Astrocyte (in vitro differentiated cells and primary cell): Measurements from ENCODE around the gene PRKCB. TPM values are rescaled to one million over a fixed set of nuclear protein-coding genes. Genes with fewer than 3 reads are reported as not detected.

Experiments
- DNase-seq: peaks from one replicate; pipeline ENCODE4 v3.0.0-alpha.2; 2010; ENCODE audit warnings: low read depth
- FAIRE-seq: peaks from 2 replicates; lab custom pipeline; 2011; peaks lifted over from hg19 to GRCh38; lab: Jason Lieb, UNC
- H2AFZ ChIP-seq: 2 replicates; pipeline ENCODE4 v1.6.0; 2012; ENCODE audit warnings: low read depth, low read length, inconsistent platforms
- H3K27ac ChIP-seq: 2 replicates; pipeline ENCODE4 v1.5.1; 2011; ENCODE audit warnings: low read depth, low read length, inconsistent platforms
- H3K27me3 ChIP-seq: 2 replicates; pipeline ENCODE4 v1.6.0; 2011; ENCODE audit warnings: low read length, inconsistent platforms; ENCODE audit not compliant: insufficient read depth
- H3K36me3 ChIP-seq: 2 replicates; pipeline ENCODE4 v1.5.1; 2011; ENCODE audit warnings: low read length, inconsistent platforms; ENCODE audit not compliant: insufficient read depth
- H3K4me1 ChIP-seq: 2 replicates; pipeline ENCODE4 v1.5.1; 2011; ENCODE audit warnings: low read length, inconsistent platforms; ENCODE audit not compliant: insufficient read depth
- H3K4me2 ChIP-seq: 2 replicates; pipeline ENCODE4 v1.6.0; 2012; ENCODE audit warnings: low read length, inconsistent platforms
- H3K4me3 ChIP-seq: 2 replicates; pipeline ENCODE4 v1.5.1; 2011; ENCODE audit warnings: low read depth, mild to moderate bottlenecking, low read length, inconsistent platforms; ENCODE audit not compliant: insufficient read depth
- H3K79me2 ChIP-seq: 2 replicates; pipeline ENCODE4 v1.6.0; 2012; ENCODE audit warnings: mild to moderate bottlenecking, low read length, inconsistent platforms; ENCODE audit not compliant: insufficient read depth
- H3K9ac ChIP-seq: 2 replicates; pipeline ENCODE4 v1.6.0; 2012; ENCODE audit warnings: mild to moderate bottlenecking, low read length, inconsistent platforms
- H3K9me3 ChIP-seq: 2 replicates; pipeline ENCODE4 v1.5.1; 2012; ENCODE audit warnings: low read depth, mild to moderate bottlenecking, low read length, inconsistent platforms; ENCODE audit not compliant: insufficient read depth
- H4K20me1 ChIP-seq: 2 replicates; pipeline ENCODE4 v1.6.0; 2012; ENCODE audit warnings: low read length, inconsistent platforms; ENCODE audit not compliant: insufficient read depth
- H3K27ac Mint-ChIP-seq: one replicate; pipeline ENCODE4 v1.8.0; 2021; ENCODE audit warnings: mild to moderate bottlenecking, mixed read lengths; ENCODE audit not compliant: unreplicated experiment
- H3K27me3 Mint-ChIP-seq: one replicate; pipeline ENCODE4 v1.8.0; 2021; ENCODE audit warnings: low read depth, mixed read lengths; ENCODE audit not compliant: unreplicated experiment
- H3K36me3 Mint-ChIP-seq: one replicate; pipeline ENCODE4 v1.8.0; 2021; ENCODE audit warnings: low read depth, mixed read lengths; ENCODE audit not compliant: unreplicated experiment
- H3K4me1 Mint-ChIP-seq: one replicate; pipeline ENCODE4 v1.8.0; 2021; ENCODE audit warnings: low read depth, mixed read lengths; ENCODE audit not compliant: unreplicated experiment
- H3K4me3 Mint-ChIP-seq: one replicate; pipeline ENCODE4 v1.8.0; 2021; ENCODE audit warnings: mild to moderate bottlenecking, moderate library complexity, mixed read lengths; ENCODE audit not compliant: unreplicated experiment
- H3K9me3 Mint-ChIP-seq: one replicate; pipeline ENCODE4 v1.8.0; 2021; ENCODE audit warnings: mild to moderate bottlenecking, mixed read lengths; ENCODE audit not compliant: unreplicated experiment
- EZH2 ChIP-seq: IDR thresholded peaks from 2 replicates; pipeline ENCODE4 v1.6.1; 2012; ENCODE audit warnings: mild to moderate bottlenecking, low read length, inconsistent platforms; ENCODE audit not compliant: insufficient read depth
- total RNA-seq: library from RNA; stranded (reverse); gene quantifications from 2 replicates; pipeline ENCODE4 v1.2.1, GENCODE V29; 2021
- TF ChIP-seq, protein P1 (sequence below): IDR thresholded peaks from 2 replicates; pipeline ENCODE4 v1.5.1; 2011; ENCODE audit warnings: low read depth, mild to moderate bottlenecking, inconsistent platforms, low read length, moderate library complexity; ENCODE audit not compliant: insufficient read depth

PRKCB gene
- total RNA-seq, 1 donor from 2014 or later, result 2.5 TPM

DNA sequence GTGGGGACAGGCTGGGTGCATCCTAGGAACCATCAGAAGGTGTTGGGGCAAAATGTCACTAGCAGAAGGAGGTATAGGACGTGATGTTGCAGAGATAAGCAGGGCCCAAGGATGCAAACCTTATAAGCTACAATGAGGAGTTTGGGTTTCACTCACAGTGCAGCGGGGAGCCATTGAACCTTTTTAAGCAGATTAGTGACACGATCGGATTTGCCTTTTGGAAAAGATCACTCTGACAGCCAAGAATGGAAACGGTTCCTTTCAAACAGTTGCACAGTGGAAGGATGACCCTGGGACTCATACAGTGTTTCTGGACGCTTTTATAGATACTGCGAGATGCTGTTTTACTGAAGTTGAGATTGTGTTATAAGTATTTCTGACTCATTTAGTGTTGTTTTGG lies 288.5 kb downstream of the PRKCB start:
- FAIRE-seq, result no peak
- no peaks in the 10 kb centered on the region for H3K36me3 Mint-ChIP-seq
- Histone ChIP-seq H3K4me3 (no peak overlapping the region), H3K9ac (no peak overlapping the region), H3K27me3 (no peaks in the 10 kb centered on the region), H3K27ac (no peak overlapping the region), H2AFZ (no peak overlapping the region), H3K4me1 (no peaks in the 10 kb centered on the region), H3K36me3 (no peaks in the 10 kb centered on the region), H3K4me2 (no peak overlapping the region), H3K79me2 (no peaks in the 10 kb centered on the region), H4K20me1 (no peaks in the 10 kb centered on the region), H3K9me3 (no peaks in the 10 kb centered on the region)
- no peak overlapping the region for H3K4me3 Mint-ChIP-seq
- DNase-seq, result no peak
- H3K27me3 Mint-ChIP-seq, result peaks cover 9% of the 10 kb centered on the region
- H3K9me3 Mint-ChIP-seq, result no peaks in the 10 kb centered on the region
- H3K27ac Mint-ChIP-seq, result no peak overlapping the region
- TF ChIP-seq, protein P1, sequence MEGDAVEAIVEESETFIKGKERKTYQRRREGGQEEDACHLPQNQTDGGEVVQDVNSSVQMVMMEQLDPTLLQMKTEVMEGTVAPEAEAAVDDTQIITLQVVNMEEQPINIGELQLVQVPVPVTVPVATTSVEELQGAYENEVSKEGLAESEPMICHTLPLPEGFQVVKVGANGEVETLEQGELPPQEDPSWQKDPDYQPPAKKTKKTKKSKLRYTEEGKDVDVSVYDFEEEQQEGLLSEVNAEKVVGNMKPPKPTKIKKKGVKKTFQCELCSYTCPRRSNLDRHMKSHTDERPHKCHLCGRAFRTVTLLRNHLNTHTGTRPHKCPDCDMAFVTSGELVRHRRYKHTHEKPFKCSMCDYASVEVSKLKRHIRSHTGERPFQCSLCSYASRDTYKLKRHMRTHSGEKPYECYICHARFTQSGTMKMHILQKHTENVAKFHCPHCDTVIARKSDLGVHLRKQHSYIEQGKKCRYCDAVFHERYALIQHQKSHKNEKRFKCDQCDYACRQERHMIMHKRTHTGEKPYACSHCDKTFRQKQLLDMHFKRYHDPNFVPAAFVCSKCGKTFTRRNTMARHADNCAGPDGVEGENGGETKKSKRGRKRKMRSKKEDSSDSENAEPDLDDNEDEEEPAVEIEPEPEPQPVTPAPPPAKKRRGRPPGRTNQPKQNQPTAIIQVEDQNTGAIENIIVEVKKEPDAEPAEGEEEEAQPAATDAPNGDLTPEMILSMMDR, result no peak
- no peak for TF ChIP-seq EZH2
- H3K4me1 Mint-ChIP-seq, result peaks cover 9% of the 10 kb centered on the region

DNA sequence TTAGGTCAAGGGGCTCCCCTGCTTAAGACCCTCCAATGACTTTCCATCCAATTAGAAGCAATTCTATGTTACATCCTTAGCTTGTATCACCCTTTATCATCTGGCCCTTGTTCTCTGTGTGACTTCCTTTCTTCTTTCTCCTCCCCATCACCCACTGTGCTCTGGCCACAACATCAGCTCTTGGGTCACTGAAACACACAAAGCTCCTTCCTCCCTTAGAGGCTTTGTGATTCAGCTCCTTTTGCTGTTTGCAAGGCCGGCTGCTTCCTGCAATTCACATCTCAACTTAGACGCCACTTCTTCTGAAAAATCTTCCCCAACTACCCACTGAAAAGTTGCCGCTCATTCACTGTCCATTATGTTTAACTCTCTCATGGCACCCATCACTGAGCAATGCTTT lies 289.4 kb downstream of the PRKCB start:
- Histone ChIP-seq H3K4me1 (no peaks in the 10 kb centered on the region), H4K20me1 (no peaks in the 10 kb centered on the region), H3K9me3 (no peaks in the 10 kb centered on the region), H3K27ac (no peak overlapping the region), H3K9ac (no peak overlapping the region), H3K36me3 (no peaks in the 10 kb centered on the region), H3K27me3 (no peaks in the 10 kb centered on the region), H2AFZ (no peak overlapping the region), H3K79me2 (no peaks in the 10 kb centered on the region), H3K4me3 (no peak overlapping the region), H3K4me2 (no peak overlapping the region)
- peaks cover 6% of the 10 kb centered on the region for H3K27me3 Mint-ChIP-seq
- DNase-seq (no peak), FAIRE-seq (no peak)
- no peak overlapping the region for H3K27ac Mint-ChIP-seq
- peaks cover 9% of the 10 kb centered on the region for H3K4me1 Mint-ChIP-seq
- no peaks in the 10 kb centered on the region for H3K9me3 Mint-ChIP-seq
- H3K4me3 Mint-ChIP-seq, result no peak overlapping the region
- no peaks in the 10 kb centered on the region for H3K36me3 Mint-ChIP-seq
- TF ChIP-seq, protein P1, result no peak
- TF ChIP-seq EZH2, result no peak

DNA sequence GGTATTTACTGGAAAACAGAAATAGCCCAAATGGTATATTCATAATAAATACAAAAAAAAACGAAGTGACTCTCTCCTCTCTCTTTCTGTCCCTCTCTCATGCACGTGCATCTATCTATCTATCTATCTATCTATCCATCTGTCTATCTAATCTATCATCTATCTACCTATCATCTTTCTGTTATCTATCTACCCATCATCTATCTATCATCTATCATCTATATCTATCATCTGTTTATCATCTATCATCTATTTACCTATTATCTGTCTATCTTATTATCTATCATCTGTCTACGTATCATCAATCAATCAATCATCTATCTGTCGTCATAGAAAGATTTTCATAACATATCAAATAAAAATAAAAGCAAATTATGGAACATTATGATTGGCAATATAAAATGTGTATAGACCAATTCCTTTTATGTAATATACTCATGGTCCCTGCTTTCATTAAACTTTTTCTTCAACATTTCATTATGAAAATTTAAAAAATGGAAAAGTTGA lies 293.7 kb downstream of the PRKCB start:
- no peaks in the 10 kb centered on the region for H3K9me3 ChIP-seq
- no peak overlapping the region for H3K4me3 Mint-ChIP-seq
- no peak overlapping the region for H3K4me3 ChIP-seq
- H3K36me3 ChIP-seq, result no peaks in the 10 kb centered on the region
- no peaks in the 10 kb centered on the region for H3K79me2 ChIP-seq
- no peaks in the 10 kb centered on the region for H3K9me3 Mint-ChIP-seq
- H3K4me1 Mint-ChIP-seq, result peaks cover 11% of the 10 kb centered on the region
- TF ChIP-seq, protein P1, result no peak
- TF ChIP-seq EZH2, result no peak
- H3K27ac ChIP-seq, result no peak overlapping the region
- H4K20me1 ChIP-seq, result no peaks in the 10 kb centered on the region
- no peaks in the 10 kb centered on the region for H3K36me3 Mint-ChIP-seq
- no peak overlapping the region for H2AFZ ChIP-seq
- H3K4me1 ChIP-seq, result no peaks in the 10 kb centered on the region
- no peak for FAIRE-seq
- H3K27me3 ChIP-seq, result no peaks in the 10 kb centered on the region
- DNase-seq, result no peak
- H3K27ac Mint-ChIP-seq, result no peak overlapping the region
- no peak overlapping the region for H3K9ac ChIP-seq
- H3K27me3 Mint-ChIP-seq, result peaks cover 3% of the 10 kb centered on the region
- H3K4me2 ChIP-seq, result no peak overlapping the region
